HepG2 (cell line): ENCODE results near the gene KCNK5. TPM values are rescaled to one million over a fixed set of nuclear protein-coding genes. Genes with fewer than 3 reads are reported as not detected.

Experiments used
- ATAC-seq: fragments of 200-7000 bp; cut with Tn5 transposase; 3 replicates; pipeline ENCODE4 v1.9.1; 2020; ENCODE audit warnings: mild to moderate bottlenecking, moderate library complexity
- BruUV-seq: library from RNA; stranded (reverse); fragments of 400-500 nt; replicated peaks from 2 replicates; lab custom pipeline; 2021; lab: Mats Ljungman, UMichigan
- CTCF ChIA-PET: fragments of 300-600 bp; formaldehyde crosslinking; extraction: SDS; loops from one replicate; lab custom pipeline; 2021; ENCODE audit warnings: low total read pairs, inconsistent platforms, low intra/inter-chr PET ratio; lab: Yijun Ruan, JAX
- POLR2A ChIA-PET: fragments of 350-600 bp; sonication (Branson Sonifier 250); formaldehyde crosslinking; loops from one replicate; lab custom pipeline; 2020; ENCODE audit warnings: antibody characterized with exemption, inconsistent platforms; lab: Yijun Ruan, JAX
- DNase-seq: peaks from one replicate; pipeline ENCODE4 v3.0.0-alpha.2; 2015; ENCODE audit warnings: low spot score
- FAIRE-seq: peaks from 3 replicates; lab custom pipeline; 2011; peaks lifted over from hg19 to GRCh38; lab: Jason Lieb, UNC
- H2AFZ ChIP-seq: one replicate; pipeline ENCODE4 v1.6.1; 2011; ENCODE audit warnings: low read length, inconsistent platforms
- H3K27ac ChIP-seq: fragments of 300-600 bp; 3 replicates; pipeline ENCODE4 v1.8.0; 2011; ENCODE audit warnings: mixed run types, mild to moderate bottlenecking, mixed read lengths, low read length, inconsistent platforms; ENCODE audit not compliant: insufficient read depth; ENCODE audit errors: extremely low read length
- H3K27me3 ChIP-seq, 2 experiments: fragments of 200-600 bp in 1 of 2; 2 replicates in 1 of 2; 3 replicates in 1 of 2; pipeline versions ENCODE4 v1.6.0 to v1.8.0; 2011; ENCODE audit warnings: low read length in 2 of 2, mild to moderate bottlenecking in 2 of 2, moderate library complexity in 2 of 2, inconsistent platforms in 1 of 2; ENCODE audit not compliant: insufficient read depth in 2 of 2, control insufficient read depth in 1 of 2
- H3K36me3 ChIP-seq, 2 experiments: fragments of 200-600 bp in 1 of 2; replicated peaks in 1 of 2; 2 replicates in 1 of 2; 3 replicates in 1 of 2; pipeline versions ENCODE4 v1.5.1 to v1.8.0; 2011; ENCODE audit warnings: low read length in 2 of 2, inconsistent platforms in 1 of 2; ENCODE audit not compliant: insufficient read depth in 2 of 2, control insufficient read depth in 1 of 2
- H3K4me1 ChIP-seq: 2 replicates; pipeline ENCODE4 v1.5.1; 2012; ENCODE audit warnings: low read length, inconsistent platforms; ENCODE audit not compliant: insufficient read depth
- H3K4me2 ChIP-seq: 2 replicates; pipeline ENCODE4 v1.6.0; 2011; ENCODE audit warnings: low read depth, low read length, inconsistent platforms
- H3K4me3 ChIP-seq, 3 experiments: fragments of 200-600 bp in 1 of 3; sonication (generic), shearing (Covaris generic) in 1 of 3; replicated peaks in 1 of 3; 2 replicates each; pipeline ENCODE4 v1.5.1; 2011 to 2016; ENCODE audit warnings: low read length in 3 of 3, inconsistent platforms in 2 of 3, low read depth in 2 of 3, mild to moderate bottlenecking in 2 of 3, control low read depth in 1 of 3, mixed read lengths in 1 of 3; ENCODE audit not compliant: insufficient read depth in 1 of 3
- H3K79me2 ChIP-seq: one replicate; pipeline ENCODE4 v1.6.1; 2011; ENCODE audit warnings: low read length, inconsistent platforms; ENCODE audit not compliant: insufficient read depth
- H3K9ac ChIP-seq: 2 replicates; pipeline ENCODE4 v1.6.0; 2011; ENCODE audit warnings: mild to moderate bottlenecking, low read depth, low read length, inconsistent platforms; ENCODE audit not compliant: insufficient read depth
- H3K9me3 ChIP-seq: 2 replicates; pipeline ENCODE4 v1.5.1; 2012; ENCODE audit warnings: mild to moderate bottlenecking, low read length
- H4K20me1 ChIP-seq: 2 replicates; pipeline ENCODE4 v1.6.0; 2011; ENCODE audit warnings: inconsistent platforms, mild to moderate bottlenecking, low read length, moderate library complexity; ENCODE audit not compliant: insufficient read depth
- ATF7 ChIP-seq, 2 experiments: fragments of 450-650 bp in 1 of 2; sonication (generic) in 1 of 2; formaldehyde crosslinking in 1 of 2; IDR thresholded peaks; 2 replicates each; pipeline versions ENCODE4 v1.4.0 to v1.6.1; 2016 to 2020; ENCODE audit warnings: antibody characterized with exemption in 1 of 2, mild to moderate bottlenecking in 1 of 2, missing genetic modification reagents in 1 of 2
- FOXA3 ChIP-seq: IDR thresholded peaks from 2 replicates; pipeline ENCODE4 v1.6.1; 2016; ENCODE audit warnings: missing genetic modification reagents, missing compliant biosample characterization
- MEIS1 ChIP-seq: sonication (generic); formaldehyde crosslinking; IDR thresholded peaks from 2 replicates; pipeline ENCODE4 v1.9.0; 2021; ENCODE audit warnings: mild to moderate bottlenecking, missing genetic modification reagents, moderate library complexity, borderline replicate concordance
- NFATC3 ChIP-seq: sonication (generic); formaldehyde crosslinking; IDR thresholded peaks from 2 replicates; pipeline ENCODE4 v1.5.1; 2020; ENCODE audit warnings: mild to moderate bottlenecking, missing genetic modification reagents
- REL ChIP-seq: sonication (generic); formaldehyde crosslinking; conservative IDR thresholded peaks from 2 replicates; pipeline ENCODE4 v1.8.0; 2022; ENCODE audit warnings: mild to moderate bottlenecking, missing genetic modification reagents, moderate library complexity
- SNRNP70 ChIP-seq: fragments of 200-400 bp; formaldehyde crosslinking; IDR thresholded peaks from 2 replicates; pipeline ENCODE4 v1.6.1; 2017; ENCODE audit warnings: mild to moderate bottlenecking, low read depth, low read length, moderate library complexity
- SOX6 ChIP-seq, 2 experiments: fragments of 450-650 bp in 1 of 2; sonication (generic) in 1 of 2; formaldehyde crosslinking in 1 of 2; IDR thresholded peaks; 2 replicates each; pipeline versions ENCODE4 v1.4.0 to v1.6.1; 2017 to 2020; ENCODE audit warnings: antibody characterized with exemption in 1 of 2, mild to moderate bottlenecking in 1 of 2, missing genetic modification reagents in 1 of 2
- SRSF1 ChIP-seq: fragments of 200-400 bp; formaldehyde crosslinking; optimal IDR thresholded peaks from 2 replicates; pipeline ENCODE3; 2017; ENCODE audit warnings: mild to moderate bottlenecking, low read depth, low read length, moderate library complexity
- TAF15 ChIP-seq: fragments of 200-400 bp; formaldehyde crosslinking; IDR thresholded peaks from one replicate; pipeline ENCODE4 v1.6.1; 2018; ENCODE audit warnings: mild to moderate bottlenecking, low read depth, low read length; ENCODE audit not compliant: poor library complexity, severe bottlenecking
- ZKSCAN8 ChIP-seq: IDR thresholded peaks from 2 replicates; pipeline ENCODE4 v1.6.1; 2016; ENCODE audit warnings: borderline replicate concordance, missing genetic modification reagents, missing compliant biosample characterization
- ZNF292 ChIP-seq: sonication (generic); formaldehyde crosslinking; IDR thresholded peaks from 2 replicates; pipeline ENCODE4 v1.8.1; 2022; ENCODE audit warnings: mild to moderate bottlenecking, low read depth, missing genetic modification reagents, borderline replicate concordance
- ZNF652 ChIP-seq: IDR thresholded peaks from 2 replicates; pipeline ENCODE4 v1.6.1; 2016; ENCODE audit warnings: low read depth, borderline replicate concordance
- WGBS: methylation state at CpG from one replicate; pipeline ENCODE4 v1.1.6; 2017; ENCODE audit warnings: low lambda C conversion rate; 5-methylcytosine and 5-hydroxymethylcytosine counted together
- in situ Hi-C: cut with HindIII; loops from 2 replicates; pipeline ENCODE4 v1.10.0; 2017; ENCODE audit warnings: low pct_unique_long_range_greater_than_20kb; ENCODE audit not compliant: extremely low pct_ligation_motif_present
- intact Hi-C: fragments of 100-400 bp; cut with micrococcal nuclease; formaldehyde crosslinking; loops from one replicate; pipeline ENCODE4 v1.10.0; 2022; ENCODE audit not compliant: unreplicated experiment
- polyA plus RNA-seq, 8 experiments: library from polyadenylated mRNA; depleted of rRNA in 3 of 8; stranded (reverse) in 7 of 8; unstranded in 1 of 8; fragments of >200 nt; fragmentation: Illumina TruSeq in 4 of 8; extraction: Trizol in 4 of 8; gene quantifications; 2 replicates each; pipeline versions ENCODE4 v1.2.1 to v1.2.3, GENCODE V29; 2011 to 2016; ENCODE audit warnings: low read depth in 4 of 8, missing spikeins in 1 of 8, mixed read lengths in 1 of 8; ENCODE audit not compliant: insufficient read depth in 1 of 8
- total RNA-seq, 5 experiments: library from RNA; depleted of rRNA; stranded (reverse); fragments of >200 nt; fragmentation: Illumina TruSeq; extraction: Trizol; gene quantifications; 2 replicates each; pipeline ENCODE4 v1.2.3, GENCODE V29; 2016; ENCODE audit warnings: low read depth in 1 of 5
- TF ChIP-seq, protein P1 (sequence below): sonication (generic); formaldehyde crosslinking; IDR thresholded peaks from 2 replicates; pipeline ENCODE4 v1.4.0; 2020; ENCODE audit warnings: missing genetic modification reagents, borderline replicate concordance
- TF ChIP-seq, protein P2 (sequence below): sonication (generic); formaldehyde crosslinking; IDR thresholded peaks from 2 replicates; pipeline ENCODE4 v1.4.0; 2020; ENCODE audit warnings: missing genetic modification reagents, borderline replicate concordance
- TF ChIP-seq, protein P3 (sequence below): sonication (generic); formaldehyde crosslinking; IDR thresholded peaks from 2 replicates; pipeline ENCODE4 v1.9.0; 2021; ENCODE audit warnings: missing genetic modification reagents, mild to moderate bottlenecking, borderline replicate concordance

The KCNK5 gene
- total and polyA plus RNA-seq, 2 of the 13 experiments (the other 11 are each of a cell fraction or from before 2014, with no cell fraction given), result 0.04 TPM; not detected in 1

DNA sequence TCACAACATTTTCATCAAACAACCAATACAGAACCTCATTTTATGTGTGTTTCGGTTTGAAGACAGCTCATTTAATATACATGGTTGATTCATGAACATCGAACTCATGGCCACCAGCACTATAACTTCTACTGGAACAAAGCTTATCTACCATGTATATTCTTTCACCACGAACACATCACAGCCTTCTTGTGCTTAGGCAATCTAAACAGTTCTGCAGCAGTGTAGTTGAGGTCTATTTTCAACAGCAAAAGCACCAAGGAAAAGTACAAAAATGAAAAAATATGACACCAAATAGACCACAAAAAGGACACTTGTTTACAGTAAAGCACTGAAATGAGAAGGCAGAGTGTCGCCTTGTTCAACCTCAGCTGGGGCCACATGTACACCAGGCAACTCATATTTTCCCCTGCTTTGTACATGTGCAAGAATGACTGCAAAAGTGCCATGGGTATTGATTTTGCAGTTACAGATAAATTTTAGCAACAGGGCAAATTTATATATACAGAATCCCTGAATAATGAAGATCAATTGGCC lies 25.8 kb upstream of the KCNK5 start (continued):
- TF ChIP-seq, protein P1, sequence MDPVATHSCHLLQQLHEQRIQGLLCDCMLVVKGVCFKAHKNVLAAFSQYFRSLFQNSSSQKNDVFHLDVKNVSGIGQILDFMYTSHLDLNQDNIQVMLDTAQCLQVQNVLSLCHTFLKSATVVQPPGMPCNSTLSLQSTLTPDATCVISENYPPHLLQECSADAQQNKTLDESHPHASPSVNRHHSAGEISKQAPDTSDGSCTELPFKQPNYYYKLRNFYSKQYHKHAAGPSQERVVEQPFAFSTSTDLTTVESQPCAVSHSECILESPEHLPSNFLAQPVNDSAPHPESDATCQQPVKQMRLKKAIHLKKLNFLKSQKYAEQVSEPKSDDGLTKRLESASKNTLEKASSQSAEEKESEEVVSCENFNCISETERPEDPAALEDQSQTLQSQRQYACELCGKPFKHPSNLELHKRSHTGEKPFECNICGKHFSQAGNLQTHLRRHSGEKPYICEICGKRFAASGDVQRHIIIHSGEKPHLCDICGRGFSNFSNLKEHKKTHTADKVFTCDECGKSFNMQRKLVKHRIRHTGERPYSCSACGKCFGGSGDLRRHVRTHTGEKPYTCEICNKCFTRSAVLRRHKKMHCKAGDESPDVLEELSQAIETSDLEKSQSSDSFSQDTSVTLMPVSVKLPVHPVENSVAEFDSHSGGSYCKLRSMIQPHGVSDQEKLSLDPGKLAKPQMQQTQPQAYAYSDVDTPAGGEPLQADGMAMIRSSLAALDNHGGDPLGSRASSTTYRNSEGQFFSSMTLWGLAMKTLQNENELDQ, result no peak
- TF ChIP-seq, all 625 proteins: peak for 0

GRCh38 chr6:39251406-39251805 lies 22.1 kb upstream of the KCNK5 start:
- Histone ChIP-seq H4K20me1 (no peaks in the 10 kb centered on the region), H3K36me3 (no peaks in the 10 kb centered on the region), H3K4me3 (no peak overlapping the region), H3K9me3 (no peaks in the 10 kb centered on the region), H3K27me3 (no peaks in the 10 kb centered on the region), H3K9ac (no peak overlapping the region), H2AFZ (no peak overlapping the region), H3K4me1 (no peaks in the 10 kb centered on the region), H3K79me2 (no peaks in the 10 kb centered on the region), H3K4me2 (no peak overlapping the region), H3K27ac (no peak overlapping the region)
- DNase-seq (no peak), ATAC-seq (no peak), FAIRE-seq (no peak)
- ChIA-PET CTCF (no interaction called here), POLR2A (no interaction called here)
- in situ Hi-C loops, result no loop called here
- intact Hi-C loops, result no loop called here
- 6% methylated on average over 8 of the region's 8 CpGs for WGBS
- BruUV-seq, result no TSS peak
- no peak for TF ChIP-seq REL
- TF ChIP-seq ZKSCAN8, result no peak
- TF ChIP-seq ATF7 (IDR thresholded peaks at IDR 0.05), result peak; percentile 53
- TF ChIP-seq ATF7 (CRISPR knock-in tag; IDR thresholded peaks at IDR 0.05), result no peak
- TF ChIP-seq SOX6 (IDR thresholded peaks at IDR 0.05), result no peak
- TF ChIP-seq SOX6 (CRISPR knock-in tag; IDR thresholded peaks at IDR 0.05), result no peak
- TF ChIP-seq FOXA3 (CRISPR knock-in tag), result no peak
- no peak for TF ChIP-seq SRSF1
- TF ChIP-seq ZNF652, result peak; percentile 90
- TF ChIP-seq ZNF292 (CRISPR knock-in tag), result no peak
- TF ChIP-seq, protein P2, sequence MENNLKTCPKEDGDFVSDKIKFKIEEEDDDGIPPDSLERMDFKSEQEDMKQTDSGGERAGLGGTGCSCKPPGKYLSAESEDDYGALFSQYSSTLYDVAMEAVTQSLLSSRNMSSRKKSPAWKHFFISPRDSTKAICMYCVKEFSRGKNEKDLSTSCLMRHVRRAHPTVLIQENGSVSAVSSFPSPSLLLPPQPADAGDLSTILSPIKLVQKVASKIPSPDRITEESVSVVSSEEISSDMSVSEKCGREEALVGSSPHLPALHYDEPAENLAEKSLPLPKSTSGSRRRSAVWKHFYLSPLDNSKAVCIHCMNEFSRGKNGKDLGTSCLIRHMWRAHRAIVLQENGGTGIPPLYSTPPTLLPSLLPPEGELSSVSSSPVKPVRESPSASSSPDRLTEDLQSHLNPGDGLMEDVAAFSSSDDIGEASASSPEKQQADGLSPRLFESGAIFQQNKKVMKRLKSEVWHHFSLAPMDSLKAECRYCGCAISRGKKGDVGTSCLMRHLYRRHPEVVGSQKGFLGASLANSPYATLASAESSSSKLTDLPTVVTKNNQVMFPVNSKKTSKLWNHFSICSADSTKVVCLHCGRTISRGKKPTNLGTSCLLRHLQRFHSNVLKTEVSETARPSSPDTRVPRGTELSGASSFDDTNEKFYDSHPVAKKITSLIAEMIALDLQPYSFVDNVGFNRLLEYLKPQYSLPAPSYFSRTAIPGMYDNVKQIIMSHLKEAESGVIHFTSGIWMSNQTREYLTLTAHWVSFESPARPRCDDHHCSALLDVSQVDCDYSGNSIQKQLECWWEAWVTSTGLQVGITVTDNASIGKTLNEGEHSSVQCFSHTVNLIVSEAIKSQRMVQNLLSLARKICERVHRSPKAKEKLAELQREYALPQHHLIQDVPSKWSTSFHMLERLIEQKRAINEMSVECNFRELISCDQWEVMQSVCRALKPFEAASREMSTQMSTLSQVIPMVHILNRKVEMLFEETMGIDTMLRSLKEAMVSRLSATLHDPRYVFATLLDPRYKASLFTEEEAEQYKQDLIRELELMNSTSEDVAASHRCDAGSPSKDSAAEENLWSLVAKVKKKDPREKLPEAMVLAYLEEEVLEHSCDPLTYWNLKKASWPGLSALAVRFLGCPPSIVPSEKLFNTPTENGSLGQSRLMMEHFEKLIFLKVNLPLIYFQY (CRISPR knock-in tag), result no peak
- TF ChIP-seq, protein P3, sequence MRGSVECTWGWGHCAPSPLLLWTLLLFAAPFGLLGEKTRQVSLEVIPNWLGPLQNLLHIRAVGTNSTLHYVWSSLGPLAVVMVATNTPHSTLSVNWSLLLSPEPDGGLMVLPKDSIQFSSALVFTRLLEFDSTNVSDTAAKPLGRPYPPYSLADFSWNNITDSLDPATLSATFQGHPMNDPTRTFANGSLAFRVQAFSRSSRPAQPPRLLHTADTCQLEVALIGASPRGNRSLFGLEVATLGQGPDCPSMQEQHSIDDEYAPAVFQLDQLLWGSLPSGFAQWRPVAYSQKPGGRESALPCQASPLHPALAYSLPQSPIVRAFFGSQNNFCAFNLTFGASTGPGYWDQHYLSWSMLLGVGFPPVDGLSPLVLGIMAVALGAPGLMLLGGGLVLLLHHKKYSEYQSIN (CRISPR knock-in tag), result no peak
- TF ChIP-seq TAF15, result no peak
- TF ChIP-seq SNRNP70, result no peak
- TF ChIP-seq NFATC3 (CRISPR knock-in tag), result no peak
- TF ChIP-seq MEIS1 (CRISPR knock-in tag), result no peak
